Fibroblast of villous mesenchyme (primary cell): ENCODE measurements around the gene HRH2. TPM values are rescaled to one million over a fixed set of nuclear protein-coding genes. Genes with fewer than 3 reads are reported as not detected.

Source experiments
- DNase-seq: peaks from one replicate; pipeline ENCODE4 v3.0.0-alpha.2; 2010; ENCODE audit warnings: low read depth
- H3K4me3 ChIP-seq: 2 replicates; pipeline ENCODE4 v1.5.1; 2011; ENCODE audit warnings: low read depth, mild to moderate bottlenecking, low read length
- total RNA-seq: library from RNA; depleted of rRNA; stranded (reverse); fragments of >200 nt; gene quantifications from 2 replicates; pipeline ENCODE4 v1.2.3, GENCODE V29; 2012
- TF ChIP-seq, protein P1 (sequence below): IDR thresholded peaks from 2 replicates; pipeline ENCODE4 v1.5.1; 2012; ENCODE audit warnings: low read depth, mild to moderate bottlenecking, low read length; ENCODE audit not compliant: insufficient read depth

Gene HRH2
- total RNA-seq, 1 donor, result not detected

DNA sequence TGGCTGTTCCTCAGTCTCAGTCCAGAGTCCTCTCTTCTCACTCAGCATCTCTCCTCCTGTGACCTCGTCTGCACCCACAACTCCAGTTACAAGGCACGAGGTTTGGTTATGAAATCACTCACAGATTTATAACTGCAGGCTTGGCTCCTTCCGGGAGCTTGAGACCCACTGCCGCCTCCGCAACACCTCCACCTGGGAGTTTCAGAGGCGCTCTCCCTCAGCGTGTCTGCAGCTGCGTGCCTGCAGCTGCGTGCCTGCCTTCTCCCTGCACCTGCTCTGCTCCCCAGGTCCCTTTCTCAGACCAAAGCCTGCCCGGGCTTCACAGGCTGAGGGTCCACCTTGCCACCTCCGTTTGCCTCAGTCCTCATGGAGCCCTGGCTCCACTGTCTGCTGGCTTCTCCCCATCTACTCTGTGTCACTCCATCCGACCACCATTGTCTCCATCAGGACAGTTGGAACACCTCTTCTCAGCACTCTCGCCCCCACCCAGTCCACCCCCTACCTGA is 51.5 kb downstream of the HRH2 start:
- TF ChIP-seq, protein P1, sequence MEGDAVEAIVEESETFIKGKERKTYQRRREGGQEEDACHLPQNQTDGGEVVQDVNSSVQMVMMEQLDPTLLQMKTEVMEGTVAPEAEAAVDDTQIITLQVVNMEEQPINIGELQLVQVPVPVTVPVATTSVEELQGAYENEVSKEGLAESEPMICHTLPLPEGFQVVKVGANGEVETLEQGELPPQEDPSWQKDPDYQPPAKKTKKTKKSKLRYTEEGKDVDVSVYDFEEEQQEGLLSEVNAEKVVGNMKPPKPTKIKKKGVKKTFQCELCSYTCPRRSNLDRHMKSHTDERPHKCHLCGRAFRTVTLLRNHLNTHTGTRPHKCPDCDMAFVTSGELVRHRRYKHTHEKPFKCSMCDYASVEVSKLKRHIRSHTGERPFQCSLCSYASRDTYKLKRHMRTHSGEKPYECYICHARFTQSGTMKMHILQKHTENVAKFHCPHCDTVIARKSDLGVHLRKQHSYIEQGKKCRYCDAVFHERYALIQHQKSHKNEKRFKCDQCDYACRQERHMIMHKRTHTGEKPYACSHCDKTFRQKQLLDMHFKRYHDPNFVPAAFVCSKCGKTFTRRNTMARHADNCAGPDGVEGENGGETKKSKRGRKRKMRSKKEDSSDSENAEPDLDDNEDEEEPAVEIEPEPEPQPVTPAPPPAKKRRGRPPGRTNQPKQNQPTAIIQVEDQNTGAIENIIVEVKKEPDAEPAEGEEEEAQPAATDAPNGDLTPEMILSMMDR, result no peak
- DNase-seq, result no peak
- no peak overlapping the region for H3K4me3 ChIP-seq

DNA sequence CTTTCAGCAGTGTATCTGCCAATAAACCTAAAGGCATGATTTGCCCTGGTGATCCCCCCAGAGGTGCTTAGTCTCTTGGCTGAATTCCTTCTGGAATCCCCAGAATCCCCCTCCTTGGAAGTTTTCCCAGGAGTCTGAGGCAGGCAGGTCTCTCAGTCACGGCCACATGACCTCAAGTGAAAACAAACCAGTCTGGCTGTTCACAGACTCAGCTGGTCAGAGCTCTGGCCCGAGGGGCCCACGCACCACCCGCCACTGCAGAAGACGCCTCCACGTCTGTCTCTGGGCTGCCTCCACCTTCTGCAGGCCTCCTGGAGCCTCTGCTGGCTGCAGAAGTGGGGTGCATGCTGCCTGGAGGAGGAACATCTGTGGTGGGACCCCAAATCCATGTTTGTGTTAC is 52.5 kb downstream of the HRH2 start:
- H3K4me3 ChIP-seq, result no peak overlapping the region
- no peak for DNase-seq
- TF ChIP-seq, protein P1, result no peak

DNA sequence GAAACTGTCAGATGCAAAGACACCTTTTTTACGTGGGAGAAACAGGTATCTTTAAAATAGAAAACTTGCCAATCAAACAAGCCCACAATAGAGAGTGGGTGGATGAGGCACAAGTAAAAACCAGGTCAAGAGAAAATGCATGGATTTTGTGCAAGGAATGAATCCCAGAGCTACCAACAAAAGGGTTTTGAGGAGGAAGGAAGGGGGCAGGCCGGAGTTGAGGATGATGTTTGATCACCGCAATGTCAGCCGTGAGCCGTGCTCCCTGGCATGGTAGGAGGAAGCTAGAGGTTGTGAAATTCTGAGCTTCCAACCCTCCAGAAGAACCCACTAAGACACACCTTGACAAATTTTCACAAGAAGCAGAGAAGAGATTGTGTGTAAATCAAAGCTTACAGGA is 53.2 kb downstream of the HRH2 start:
- TF ChIP-seq, protein P1, result no peak
- no peak overlapping the region for H3K4me3 ChIP-seq

DNA sequence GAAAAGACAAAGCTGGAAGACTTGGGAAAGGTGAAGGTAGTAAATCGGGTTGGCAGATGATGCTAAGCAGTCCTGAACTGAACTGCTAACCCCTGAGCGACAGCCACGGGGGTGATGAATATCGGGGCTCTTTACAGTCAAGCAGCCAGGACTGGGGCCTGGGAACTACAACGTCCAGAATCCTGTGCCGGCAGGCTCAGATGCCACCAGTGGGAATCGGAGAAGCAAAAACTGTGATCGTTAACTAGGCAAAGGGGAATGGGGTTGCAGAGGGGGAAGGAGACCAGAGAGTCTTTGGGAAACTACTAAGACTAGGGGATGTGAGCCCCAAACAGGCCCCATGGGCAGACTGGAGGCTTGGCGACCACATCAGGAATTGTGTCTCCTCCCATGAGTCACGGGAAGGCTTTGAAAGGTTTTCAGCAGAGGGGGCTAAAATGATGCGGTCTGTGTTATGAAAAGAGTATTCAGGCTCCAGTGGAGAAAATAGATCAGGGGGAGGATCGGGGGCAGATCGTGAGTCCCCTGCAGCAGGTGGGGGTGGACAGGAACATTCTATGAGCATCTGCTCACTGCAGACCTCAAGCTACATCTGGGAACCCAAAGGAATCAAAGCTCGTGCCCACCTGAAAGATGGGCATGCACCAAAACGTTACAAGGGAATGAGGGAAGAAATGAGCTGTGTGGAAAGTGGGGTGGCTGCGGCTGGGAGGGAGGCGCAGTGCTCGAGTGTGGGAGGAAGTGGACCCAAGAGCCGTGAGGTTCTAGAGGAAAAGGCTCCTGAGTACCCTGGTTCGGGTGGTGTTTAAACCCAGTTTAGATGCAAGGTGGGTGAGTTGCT is 53.8 kb downstream of the HRH2 start:
- H3K4me3 ChIP-seq, result no peak overlapping the region
- TF ChIP-seq, protein P1, result no peak
- DNase-seq, result no peak

More for the DNA sequence above, 53.2 kb downstream of the HRH2 start:
- DNase-seq, result no peak

DNA sequence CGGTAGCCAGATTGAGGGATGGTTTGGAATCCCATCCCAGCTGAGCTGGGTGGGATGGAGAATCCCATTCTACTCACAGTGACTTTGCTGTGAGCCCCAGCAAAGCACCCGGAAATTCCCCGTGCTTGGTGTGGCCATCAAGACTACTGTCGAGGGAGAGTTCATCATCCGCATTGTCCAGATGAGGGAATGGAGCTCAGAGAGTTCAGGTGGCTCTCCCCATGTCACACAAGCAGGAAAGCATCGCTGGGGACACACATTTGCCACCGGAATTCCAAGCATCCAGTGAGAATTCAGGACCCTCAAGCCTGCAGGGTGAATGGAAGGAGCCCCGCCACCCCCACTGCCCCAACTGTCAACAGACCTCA is 54.4 kb downstream of the HRH2 start:
- TF ChIP-seq, protein P1, result no peak
- no peak overlapping the region for H3K4me3 ChIP-seq
- DNase-seq, result no peak

DNA sequence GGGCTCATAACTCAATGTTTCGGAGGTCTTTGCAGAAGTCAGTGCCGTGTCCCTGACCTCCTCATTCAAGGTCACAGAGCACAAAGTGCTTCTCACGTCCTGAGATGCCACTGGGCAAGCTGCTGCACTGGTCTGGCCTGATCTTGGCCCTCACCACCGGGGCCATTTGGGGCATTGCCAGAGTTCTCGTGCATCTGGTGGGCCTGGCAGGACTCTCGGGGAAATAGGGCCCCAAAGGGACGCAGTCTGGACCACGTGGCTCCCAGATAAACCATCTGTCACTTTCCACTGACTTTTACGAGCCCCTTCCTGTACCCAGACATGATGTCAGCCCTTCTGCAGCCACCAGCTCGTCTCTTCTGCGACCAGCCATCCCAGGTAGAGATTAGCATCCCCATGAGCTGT is 54.8 kb downstream of the HRH2 start:
- no peak overlapping the region for H3K4me3 ChIP-seq
- TF ChIP-seq, protein P1, result no peak
- DNase-seq, result no peak
